Gastrocnemius medialis (tissue), 4 donors: Measurements from ENCODE around the gene PFKFB2.

ENCODE experiments used
- CTCF ChIP-seq, 5 experiments: fragments of 450-650 bp in 3 of 5; fragments of 200-600 bp in 2 of 5; sonication (generic) in 2 of 5; IDR thresholded peaks in 4 of 5; conservative IDR thresholded peaks in 1 of 5; 1 replicate in 4 of 5; 2 replicates in 1 of 5; pipeline ENCODE4 v1.5.1; 2016 to 2019; ENCODE audit warnings: antibody characterized with exemption in 5 of 5, mild to moderate bottlenecking in 3 of 5, moderate library complexity in 3 of 5
- POLR2A ChIP-seq, 2 donors: fragments of 450-650 bp; IDR thresholded peaks; one replicate each; pipeline ENCODE4 v1.6.1; 2017; ENCODE audit warnings: antibody characterized with exemption in 2 of 2, mild to moderate bottlenecking in 2 of 2, moderate library complexity in 2 of 2

DNA sequence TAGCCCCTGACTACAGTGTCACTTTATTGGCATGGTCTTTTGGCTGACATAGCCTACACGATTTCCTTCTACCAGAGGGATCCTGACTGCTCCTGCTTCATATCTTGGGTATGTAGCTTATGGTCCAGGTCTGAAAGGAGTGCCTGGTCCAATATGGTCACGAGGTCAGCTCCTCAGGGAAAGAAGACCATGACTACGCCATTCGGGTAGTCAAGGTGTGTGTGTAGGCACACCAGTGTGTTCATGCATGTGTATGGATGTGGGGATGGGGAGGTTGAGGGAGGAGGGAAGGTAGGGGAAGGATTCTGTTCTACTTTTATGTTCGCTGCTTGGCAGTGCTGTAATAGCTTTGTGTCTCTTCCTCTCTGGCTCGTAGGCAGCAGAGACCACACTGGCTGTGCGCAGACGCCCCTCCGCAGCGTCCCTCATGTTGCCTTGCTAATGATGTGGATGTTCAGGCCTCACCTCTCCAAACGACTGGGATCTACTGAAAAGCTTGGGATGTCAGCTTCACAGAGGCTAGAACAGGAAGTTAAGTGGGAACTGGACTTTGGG lies 25.6 kb downstream of the PFKFB2 start:
- TF ChIP-seq POLR2A (IDR thresholded peaks at IDR 0.05) (no peak), CTCF (IDR thresholded peaks at IDR 0.05 in 4 of 5, conservative IDR thresholded peaks at IDR 0.05 in 1 of 5) (no peak)
